Pancreas (tissue), 10 donors: Measurements from ENCODE around the gene GPR156. TPM values are rescaled to one million over a fixed set of nuclear protein-coding genes. Genes with fewer than 3 reads are reported as not detected.

Experiments used
- ATAC-seq, 4 donors: fragments of 200-7000 bp; cut with Tn5 transposase; one replicate each; pipeline versions ENCODE4 v1.8.0 to v1.9.1; 2020; ENCODE audit warnings: mild to moderate bottlenecking in 4 of 4, moderate library complexity in 4 of 4
- DNase-seq, 6 donors: peaks; one replicate each; pipeline ENCODE4 v3.0.0-alpha.2; 2020
- FAIRE-seq: peaks from 2 replicates; lab custom pipeline; 2012; peaks lifted over from hg19 to GRCh38; lab: Jason Lieb, UNC
- H3K27ac ChIP-seq, 4 donors: fragments of 200-600 bp; sonication (generic); 1 replicate in 3 of 4; 2 replicates in 1 of 4; pipeline versions ENCODE4 v1.5.0 to v1.8.0; 2020
- H3K27me3 ChIP-seq, 4 donors: fragments of 200-600 bp; one replicate each; pipeline ENCODE4 v1.8.0; 2021
- H3K36me3 ChIP-seq, 3 donors: fragments of 200-600 bp; sonication (generic) in 1 of 3; one replicate each; pipeline versions ENCODE4 v1.5.0 to v1.8.0; 2020 to 2021
- H3K4me1 ChIP-seq, 3 donors: fragments of 200-600 bp; one replicate each; pipeline ENCODE4 v1.8.0; 2021
- H3K4me3 ChIP-seq, 4 donors: fragments of 200-600 bp; sonication (generic) in 2 of 4; one replicate each; pipeline versions ENCODE4 v1.5.0 to v1.8.0; 2020 to 2021
- H3K9me3 ChIP-seq, 4 donors: fragments of 200-600 bp; one replicate each; pipeline ENCODE4 v1.8.0; 2021
- CTCF ChIP-seq, 4 donors: fragments of 200-600 bp; sonication (generic) in 3 of 4; IDR thresholded peaks; one replicate each; pipeline versions ENCODE4 v1.5.0 to v1.8.0; 2021; ENCODE audit warnings: antibody characterized with exemption in 4 of 4
- WGBS, 2 donors: extraction: QIAGEN DNeasy Blood & Tissue Kit; methylation state at CpG; one replicate each; pipeline ENCODE4 v1.1.7; 2013; 5-methylcytosine and 5-hydroxymethylcytosine counted together
- intact Hi-C, 3 donors: fragments of 100-400 bp; cut with DNase I; formaldehyde crosslinking; loops; one replicate each; pipeline versions ENCODE4 v1.11.1 to v1.14.2; 2022
- polyA plus RNA-seq, 2 donors: library from polyadenylated mRNA; stranded (reverse); fragments of 200-250 nt; gene quantifications; one replicate each; pipeline ENCODE4 v1.2.3, GENCODE V29; 2013
- total RNA-seq, 6 donors: library from RNA; stranded (reverse); fragmentation: NEBNext Ultra II Directional in 4 of 6; extraction: Animal tissue kit (Norgen Biotek cat#: 25700) in 4 of 6; gene quantifications; one replicate each; pipeline versions ENCODE4 v1.2.1 to v1.2.4, GENCODE V29; 2021 to 2023
- donor health status: healthy with polysubstance abuse.
- donor health status: DM: no; HTN: no; CAD: no; lungs with moderate emphysema.
- donor health status: DM: no; HTN: no; CAD: no.
- donor health status: control.
- donor health status: control.
- donor health status: Bipolar disorder and iron deficiency.
- donor health status: DM: yes; HTN: yes; CAD: no.
- donor health status: DM: no; HTN: no; CAD: no.
- donor health status: DM: no; HTN: no; CAD: no.
- donor health status: DM: yes; HTN: yes; CAD: no.

GPR156 gene
- total and polyA plus RNA-seq, 8 donors, result 0.05 to 0.16 (median 0.08) TPM; not detected in 4

GRCh38 chr3:120196812-120197211 is 88.2 kb downstream of the GPR156 start:
- intact Hi-C loops, result no loop called here
- H3K27ac ChIP-seq, result no peak overlapping the region
- H3K9me3 ChIP-seq, result no peaks in the 10 kb centered on the region
- no peak for TF ChIP-seq CTCF (IDR thresholded peaks at IDR 0.05)
- H3K36me3 ChIP-seq, result no peaks in the 10 kb centered on the region
- no peaks in the 10 kb centered on the region for H3K27me3 ChIP-seq
- H3K4me1 ChIP-seq, result no peaks in the 10 kb centered on the region
- FAIRE-seq (no peak), ATAC-seq (no peak), DNase-seq (no peak)
- no peak overlapping the region for H3K4me3 ChIP-seq
- WGBS, 2 donors, result 67 to 73% methylated on average over 2 of the region's 2 CpGs

DNA sequence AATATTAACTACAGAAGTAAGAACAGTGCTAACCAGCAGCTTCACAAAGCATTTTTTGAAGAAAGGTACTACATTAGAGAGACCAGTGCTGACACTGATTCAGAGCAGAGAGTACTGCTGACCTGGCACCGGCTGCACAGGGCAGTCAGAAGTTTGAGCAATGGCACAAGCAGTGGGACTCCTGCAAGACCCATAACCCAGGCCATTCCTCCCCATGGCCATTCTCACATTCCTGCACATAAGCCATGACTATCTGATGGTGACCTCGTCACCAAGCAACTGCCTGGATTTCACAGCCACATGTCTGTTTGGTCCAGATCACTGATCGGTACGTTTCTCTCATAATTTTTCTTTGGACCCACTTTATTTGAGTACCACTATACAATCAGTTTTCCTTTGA is 88.7 kb downstream of the GPR156 start:
- H3K27me3 ChIP-seq, result no peaks in the 10 kb centered on the region
- no peaks in the 10 kb centered on the region for H3K4me1 ChIP-seq
- H3K36me3 ChIP-seq, result no peaks in the 10 kb centered on the region
- FAIRE-seq, result no peak
- ATAC-seq, result peak in 1 of 4 donors; percentile 11
- 73 to 85% methylated on average over 4 of the region's 4 CpGs for WGBS, 2 donors
- no peak for TF ChIP-seq CTCF (IDR thresholded peaks at IDR 0.05)
- H3K4me3 ChIP-seq, result no peak overlapping the region
- DNase-seq, result no peak
- H3K27ac ChIP-seq, result no peak overlapping the region
- H3K9me3 ChIP-seq, result no peaks in the 10 kb centered on the region
- intact Hi-C loops, result no loop called here

GRCh38 chr3:120193554-120193953 is 91.5 kb downstream of the GPR156 start:
- no peaks in the 10 kb centered on the region for H3K4me1 ChIP-seq
- TF ChIP-seq CTCF (IDR thresholded peaks at IDR 0.05), result no peak
- H3K36me3 ChIP-seq, result no peaks in the 10 kb centered on the region
- no peaks in the 10 kb centered on the region for H3K9me3 ChIP-seq
- DNase-seq (no peak), ATAC-seq (peak; percentile 55 to 76 (median 66)), FAIRE-seq (no peak)
- no peak overlapping the region for H3K4me3 ChIP-seq
- intact Hi-C loops, result no loop called here
- no peaks in the 10 kb centered on the region for H3K27me3 ChIP-seq
- H3K27ac ChIP-seq, result no peak overlapping the region

DNA sequence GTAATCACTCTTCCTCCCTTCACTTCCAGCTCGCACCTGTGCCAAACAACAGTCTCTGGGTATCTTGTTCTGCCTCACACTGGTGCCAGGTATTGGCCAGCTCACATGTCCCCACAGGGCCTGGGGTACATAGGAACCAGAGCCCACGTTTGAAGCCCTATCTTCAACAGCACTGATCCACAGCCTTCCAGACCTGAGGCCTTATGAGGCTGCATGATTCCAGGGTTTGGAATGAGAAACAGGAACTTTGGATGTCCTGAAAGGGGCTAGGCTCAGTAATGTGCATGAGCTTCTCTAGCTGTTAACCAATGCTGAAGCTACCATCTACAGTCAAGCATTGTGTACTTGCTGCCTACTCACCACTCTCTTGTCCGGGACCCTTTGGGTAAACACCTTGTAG is 92.4 kb downstream of the GPR156 start:
- no peak for ATAC-seq
- Histone ChIP-seq H3K4me3 (no peak overlapping the region), H3K27ac (no peak overlapping the region), H3K27me3 (no peaks in the 10 kb centered on the region), H3K4me1 (no peaks in the 10 kb centered on the region), H3K9me3 (no peaks in the 10 kb centered on the region), H3K36me3 (no peaks in the 10 kb centered on the region)
- FAIRE-seq, result no peak
- intact Hi-C loops, result no loop called here
- WGBS, 2 donors, result 72 to 73% methylated on average over 3 of the region's 3 CpGs
- no peak for TF ChIP-seq CTCF (IDR thresholded peaks at IDR 0.05)
- DNase-seq, result no peak

GRCh38 chr3:120192159-120192558 is 92.9 kb downstream of the GPR156 start:
- no peak overlapping the region for H3K27ac ChIP-seq
- ATAC-seq (no peak), FAIRE-seq (no peak), DNase-seq (no peak)
- H3K36me3 ChIP-seq, result no peaks in the 10 kb centered on the region
- 85 to 100% methylated on average over 1 of the region's 1 CpG for WGBS, 2 donors
- intact Hi-C loops, result no loop called here
- H3K4me3 ChIP-seq, result no peak overlapping the region
- H3K27me3 ChIP-seq, result no peaks in the 10 kb centered on the region
- no peaks in the 10 kb centered on the region for H3K9me3 ChIP-seq
- H3K4me1 ChIP-seq, result no peaks in the 10 kb centered on the region
- no peak for TF ChIP-seq CTCF (IDR thresholded peaks at IDR 0.05)
